Measurements from ENCODE around the gene ATRX.
"Not testable (repeated sequence)": the region's sequence is repeated elsewhere in the genome, so short reads cannot be mapped to it uniquely, and the experiment has no call there.

Gene ATRX

GRCh38 chrX:77531261-77531660 is 254.8 kb downstream of the ATRX start:
- not testable (repeated sequence) for H3K27me3 Mint-ChIP-seq; H3K27ac Mint-ChIP-seq; H3K4me1 Mint-ChIP-seq; ATAC-seq (replicated peaks); DNase-seq; H3K4me3 Mint-ChIP-seq
- Mint-ChIP-seq H3K36me3 (peaks cover 39 to 46% of the 10 kb centered on the region in 2 donors), H3K9me3 (peaks cover 4 to 18% of the 10 kb centered on the region in 2 donors)

- Mint-ChIP-seq H3K36me3 (peaks cover 38 to 44% of the 10 kb centered on the region in 2 donors), H3K27me3 (no peaks in the 10 kb centered on the region), H3K4me1 (peaks cover 7 to 8% of the 10 kb centered on the region in 2 donors), H3K9me3 (peaks cover 4 to 18% of the 10 kb centered on the region in 2 donors), H3K27ac (no peak overlapping the region), H3K4me3 (no peak overlapping the region)
- DNase-seq: no peak
- ATAC-seq (replicated peaks): no peak
Measured at GRCh38 chrX:77528034-77528433, 258.0 kb downstream of the ATRX start.

GRCh38 chrX:77527233-77528001 is 258.6 kb downstream of the ATRX start:
- Mint-ChIP-seq H3K27me3 (no peaks in the 10 kb centered on the region), H3K9me3 (peaks cover 4 to 15% of the 10 kb centered on the region in 2 donors), H3K4me1 (peaks cover 7 to 8% of the 10 kb centered on the region in 2 donors), H3K27ac (no peak overlapping the region), H3K36me3 (peaks cover 35 to 41% of the 10 kb centered on the region in 2 donors), H3K4me3 (no peak overlapping the region)
- DNase-seq: no peak
- ATAC-seq (replicated peaks): no peak

GRCh38 chrX:77519765-77520164 is 266.3 kb downstream of the ATRX start:
- Mint-ChIP-seq H3K9me3 (peaks cover 6 to 18% of the 10 kb centered on the region in 2 donors), H3K4me3 (no peak overlapping the region), H3K27me3 (no peaks in the 10 kb centered on the region), H3K36me3 (peaks cover 39 to 54% of the 10 kb centered on the region in 2 donors), H3K27ac (no peak overlapping the region), H3K4me1 (peaks cover 2 to 6% of the 10 kb centered on the region in 2 donors)
- no peak for DNase-seq
- ATAC-seq (replicated peaks): no peak

- Mint-ChIP-seq H3K36me3 (peaks cover 45 to 66% of the 10 kb centered on the region in 2 donors), H3K27ac (no peak overlapping the region)
- ATAC-seq (replicated peaks): no peak
Measured at GRCh38 chrX:77514177-77514576, 271.8 kb downstream of the ATRX start.

GRCh38 chrX:77510007-77510406 is 276.0 kb downstream of the ATRX start:
- ATAC-seq (replicated peaks): no peak
- no peaks in the 10 kb centered on the region for H3K27me3 Mint-ChIP-seq
- H3K4me1 Mint-ChIP-seq: no peaks in the 10 kb centered on the region
- peaks cover 1 to 13% of the 10 kb centered on the region in 2 donors for H3K9me3 Mint-ChIP-seq
- H3K4me3 Mint-ChIP-seq: no peak overlapping the region
- DNase-seq: no peak
- H3K36me3 Mint-ChIP-seq: peaks cover 25 to 33% of the 10 kb centered on the region in 2 donors
- H3K27ac Mint-ChIP-seq: no peak overlapping the region

More at GRCh38 chrX:77514177-77514576, 271.8 kb downstream of the ATRX start:
- peaks cover 4 to 21% of the 10 kb centered on the region in 2 donors for H3K9me3 Mint-ChIP-seq
- H3K27me3 Mint-ChIP-seq: no peaks in the 10 kb centered on the region
- H3K4me3 Mint-ChIP-seq: no peak overlapping the region
- H3K4me1 Mint-ChIP-seq: peaks cover 2 to 6% of the 10 kb centered on the region in 2 donors
- no peak for DNase-seq

GRCh38 chrX:77505227-77505626 is 280.8 kb downstream of the ATRX start:
- no peaks in the 10 kb centered on the region for H3K27me3 Mint-ChIP-seq
- H3K27ac Mint-ChIP-seq: no peak overlapping the region
- H3K4me3 Mint-ChIP-seq: no peak overlapping the region
- peaks cover 0 to 2% of the 10 kb centered on the region in 2 donors for H3K36me3 Mint-ChIP-seq
- H3K9me3 Mint-ChIP-seq: no peaks in the 10 kb centered on the region
- no peaks in the 10 kb centered on the region for H3K4me1 Mint-ChIP-seq
- ATAC-seq (replicated peaks): no peak
- DNase-seq: no peak

- H3K27ac Mint-ChIP-seq: no peak overlapping the region
- no peaks in the 10 kb centered on the region for H3K4me1 Mint-ChIP-seq
- no peaks in the 10 kb centered on the region for H3K27me3 Mint-ChIP-seq
- DNase-seq (no peak), ATAC-seq (replicated peaks) (no peak)
- peaks cover 0 to 2% of the 10 kb centered on the region in 2 donors for H3K36me3 Mint-ChIP-seq
- no peak overlapping the region for H3K4me3 Mint-ChIP-seq
- peaks cover 0 to 8% of the 10 kb centered on the region in 2 donors for H3K9me3 Mint-ChIP-seq
Measured at GRCh38 chrX:77502951-77503525, 283.0 kb downstream of the ATRX start.

GRCh38 chrX:77500164-77500563 is 285.9 kb downstream of the ATRX start:
- H3K27ac Mint-ChIP-seq; DNase-seq; H3K9me3 Mint-ChIP-seq; H3K4me3 Mint-ChIP-seq; H3K27me3 Mint-ChIP-seq; H3K36me3 Mint-ChIP-seq; H3K4me1 Mint-ChIP-seq; ATAC-seq (replicated peaks): not testable (repeated sequence)

- H3K4me1 Mint-ChIP-seq: no peaks in the 10 kb centered on the region
- H3K9me3 Mint-ChIP-seq: peaks cover 0 to 3% of the 10 kb centered on the region in 2 donors
- H3K4me3 Mint-ChIP-seq: no peak overlapping the region
- ATAC-seq (replicated peaks) (no peak), DNase-seq (no peak)
- H3K27me3 Mint-ChIP-seq: peaks cover 0 to 4% of the 10 kb centered on the region in 2 donors
- no peaks in the 10 kb centered on the region for H3K36me3 Mint-ChIP-seq
- H3K27ac Mint-ChIP-seq: no peak overlapping the region
Measured at GRCh38 chrX:77493677-77494553, 292.1 kb downstream of the ATRX start.

- H3K27me3 Mint-ChIP-seq: peaks cover 0 to 4% of the 10 kb centered on the region in 2 donors
- DNase-seq: no peak
- H3K4me3 Mint-ChIP-seq: no peak overlapping the region
- H3K9me3 Mint-ChIP-seq: peaks cover 11 to 16% of the 10 kb centered on the region in 2 donors
- no peaks in the 10 kb centered on the region for H3K4me1 Mint-ChIP-seq
- ATAC-seq (replicated peaks): no peak
- no peak overlapping the region for H3K27ac Mint-ChIP-seq
- peaks cover 0 to 8% of the 10 kb centered on the region in 2 donors for H3K36me3 Mint-ChIP-seq
Measured at GRCh38 chrX:77484045-77484444, 302.0 kb downstream of the ATRX start.

GRCh38 chrX:77455437-77455836 is 330.6 kb downstream of the ATRX start:
- no peaks in the 10 kb centered on the region for H3K4me1 Mint-ChIP-seq
- peaks cover 0 to 7% of the 10 kb centered on the region in 2 donors for H3K27me3 Mint-ChIP-seq
- no peak overlapping the region for H3K4me3 Mint-ChIP-seq
- no peaks in the 10 kb centered on the region for H3K36me3 Mint-ChIP-seq
- DNase-seq (no peak), ATAC-seq (replicated peaks) (no peak)
- H3K9me3 Mint-ChIP-seq: no peaks in the 10 kb centered on the region
- no peak overlapping the region for H3K27ac Mint-ChIP-seq
